Large intestine (tissue), 3 donors: ENCODE data around the gene TMED4. TPM values are rescaled to one million over a fixed set of nuclear protein-coding genes. Genes with fewer than 3 reads are reported as not detected.
"Not testable (repeated sequence)": the region's sequence is repeated elsewhere in the genome, so short reads cannot be mapped to it uniquely, and the experiment has no call there.

Experiments used
- DNase-seq, 2 donors: peaks; one replicate each; pipeline versions ENCODE4 v3.0.0 to v3.0.0-alpha.2; 2013
- H3K27ac ChIP-seq: one replicate; pipeline ENCODE4 v1.5.1; 2013; ENCODE audit warnings: low read length
- H3K27me3 ChIP-seq: 2 replicates; pipeline ENCODE4 v1.6.1; 2013; ENCODE audit warnings: low read length; ENCODE audit not compliant: control insufficient read depth, insufficient read depth
- H3K36me3 ChIP-seq: 2 replicates; pipeline ENCODE4 v1.6.1; 2013; ENCODE audit warnings: low read length; ENCODE audit not compliant: control insufficient read depth, insufficient read depth
- H3K4me1 ChIP-seq: one replicate; pipeline ENCODE4 v1.6.1; 2013; ENCODE audit warnings: low read length; ENCODE audit not compliant: control insufficient read depth, insufficient read depth
- H3K4me3 ChIP-seq: one replicate; pipeline ENCODE4 v1.5.1; 2013; ENCODE audit warnings: low read length
- H3K9me3 ChIP-seq: one replicate; pipeline ENCODE4 v1.6.1; 2013; ENCODE audit warnings: mild to moderate bottlenecking, low read depth, low read length, moderate library complexity; ENCODE audit not compliant: control insufficient read depth
- WGBS: methylation state at CpG from one replicate; pipeline ENCODE4 v1.1.5; 2013; ENCODE audit warnings: low lambda C conversion rate; ENCODE audit not compliant: insufficient coverage; 5-methylcytosine and 5-hydroxymethylcytosine counted together
- polyA plus RNA-seq: library from polyadenylated mRNA; unstranded; fragments of 120-200 nt; gene quantifications from one replicate; pipeline ENCODE4 v1.2.1, GENCODE V29; 2013

Gene TMED4
- polyA plus RNA-seq, 1 donor: 164 TPM

- no peak for DNase-seq
- Histone ChIP-seq H3K4me3 (no peak overlapping the region), H3K27ac (peak overlapping the region; percentile 59), H3K4me1 (peaks cover 14% of the 10 kb centered on the region), H3K9me3 (no peaks in the 10 kb centered on the region), H3K36me3 (peaks cover 23% of the 10 kb centered on the region), H3K27me3 (no peaks in the 10 kb centered on the region)
- WGBS: no CpG with 5 or more reads among the region's 6 CpGs
Observed at GRCh38 chr7:44561481-44561880, 20.6 kb downstream of the TMED4 start.

- H3K4me3 ChIP-seq: no peak overlapping the region
- no peaks in the 10 kb centered on the region for H3K27me3 ChIP-seq
- H3K9me3 ChIP-seq: no peaks in the 10 kb centered on the region
- DNase-seq: no peak
- WGBS: no CpG with 5 or more reads among the region's 4 CpGs
- peaks cover 14% of the 10 kb centered on the region for H3K4me1 ChIP-seq
- H3K27ac ChIP-seq: no peak overlapping the region
- H3K36me3 ChIP-seq: peaks cover 5% of the 10 kb centered on the region
Observed at GRCh38 chr7:44559485-44559884, 22.5 kb downstream of the TMED4 start.

GRCh38 chr7:44557485-44557884 is 24.5 kb downstream of the TMED4 start:
- no peak overlapping the region for H3K27ac ChIP-seq
- DNase-seq: no peak
- peaks cover 3% of the 10 kb centered on the region for H3K9me3 ChIP-seq
- 29% methylated on average over 1 of the region's 2 CpGs for WGBS
- no peaks in the 10 kb centered on the region for H3K36me3 ChIP-seq
- H3K4me3 ChIP-seq: no peak overlapping the region
- H3K27me3 ChIP-seq: no peaks in the 10 kb centered on the region
- peaks cover 12% of the 10 kb centered on the region for H3K4me1 ChIP-seq

- Histone ChIP-seq H3K4me3 (no peak overlapping the region), H3K9me3 (peaks cover 3% of the 10 kb centered on the region)
- WGBS: no CpG with 5 or more reads among the region's 2 CpGs
Observed at GRCh38 chr7:44555350-44555749, 26.7 kb downstream of the TMED4 start.

GRCh38 chr7:44552473-44553005 is 29.5 kb downstream of the TMED4 start:
- H3K4me1 ChIP-seq, H3K4me3 ChIP-seq, H3K27ac ChIP-seq, DNase-seq, H3K36me3 ChIP-seq, H3K27me3 ChIP-seq, H3K9me3 ChIP-seq: not testable (repeated sequence)
- 100% methylated on average over 1 of the region's 3 CpGs for WGBS

More at GRCh38 chr7:44555350-44555749, 26.7 kb downstream of the TMED4 start:
- H3K27ac ChIP-seq: no peak overlapping the region
- no peaks in the 10 kb centered on the region for H3K36me3 ChIP-seq
- no peaks in the 10 kb centered on the region for H3K27me3 ChIP-seq
- DNase-seq: no peak
- H3K4me1 ChIP-seq: no peaks in the 10 kb centered on the region

GRCh38 chr7:44549457-44549856 is 32.6 kb downstream of the TMED4 start:
- H3K27me3 ChIP-seq: no peaks in the 10 kb centered on the region
- 80% methylated on average over 1 of the region's 3 CpGs for whole genome bisulfite sequencing

GRCh38 chr7:44548893-44549292 is 33.1 kb downstream of the TMED4 start:
- 100% methylated on average over 1 of the region's 3 CpGs for WGBS
- H3K9me3 ChIP-seq: peaks cover 3% of the 10 kb centered on the region
- no peak for DNase-seq
- H3K36me3 ChIP-seq: no peaks in the 10 kb centered on the region
- no peaks in the 10 kb centered on the region for H3K27me3 ChIP-seq
- H3K4me1 ChIP-seq: no peaks in the 10 kb centered on the region
- H3K4me3 ChIP-seq: no peak overlapping the region
- no peak overlapping the region for H3K27ac ChIP-seq

More at GRCh38 chr7:44549457-44549856, 32.6 kb downstream of the TMED4 start:
- Histone ChIP-seq H3K4me1 (no peaks in the 10 kb centered on the region), H3K27ac (no peak overlapping the region), H3K9me3 (peaks cover 3% of the 10 kb centered on the region), H3K36me3 (no peaks in the 10 kb centered on the region), H3K4me3 (no peak overlapping the region)
- DNase-seq: no peak

- DNase-seq: no peak
- WGBS: no CpG with 5 or more reads among the region's 6 CpGs
- Histone ChIP-seq H3K36me3 (no peaks in the 10 kb centered on the region), H3K4me1 (peaks cover 6% of the 10 kb centered on the region), H3K9me3 (no peaks in the 10 kb centered on the region), H3K4me3 (no peak overlapping the region), H3K27me3 (no peaks in the 10 kb centered on the region), H3K27ac (no peak overlapping the region)
Observed at GRCh38 chr7:44547536-44548231, 34.3 kb downstream of the TMED4 start.

GRCh38 chr7:44541876-44542610 is 40.0 kb downstream of the TMED4 start:
- Histone ChIP-seq H3K9me3 (peaks cover 10% of the 10 kb centered on the region), H3K4me1 (peaks cover 58% of the 10 kb centered on the region), H3K27ac (peak overlapping the region; percentile 95), H3K4me3 (no peak overlapping the region), H3K36me3 (peaks cover 7% of the 10 kb centered on the region), H3K27me3 (no peaks in the 10 kb centered on the region)
- no CpG with 5 or more reads among the region's 6 CpGs for WGBS
- peak in 1 of 2 donors; percentile 62 for DNase-seq

- Histone ChIP-seq H3K4me3 (peak within 1 kb of the TSS; percentile 46), H3K27me3 (no peaks in the 10 kb centered on the region), H3K36me3 (peaks cover 7% of the 10 kb centered on the region), H3K27ac (peak within 1 kb of the TSS; percentile 95), H3K4me1 (peaks cover 64% of the 10 kb centered on the region), H3K9me3 (peaks cover 10% of the 10 kb centered on the region)
- DNase-seq: peak; percentile 85 to 94
- WGBS: no CpG with 5 or more reads among the region's 20 CpGs
Observed at GRCh38 chr7:44541028-44541869, 40.8 kb downstream of the TMED4 start, which contains the start of gene NPC1L1. Gene NPC1L1 (minus strand): TSS chr7:44541330. CDS start chr7:44541259, 71 bp downstream.
